A673 (cell line): Measurements from ENCODE around the gene ABCB1.

ENCODE experiments used
- CTCF ChIP-seq: fragments of 300-800, 200-600 bp; sonication (generic); conservative IDR thresholded peaks from 2 replicates; pipeline ENCODE4 v1.5.1; 2017; ENCODE audit warnings: low read depth, mild to moderate bottlenecking, antibody characterized with exemption, low read length, moderate library complexity, mixed read lengths
- EZH2 ChIP-seq: fragments of 200-600 bp; sonication (generic); IDR thresholded peaks from 2 replicates; pipeline ENCODE4 v1.6.1; 2017; ENCODE audit warnings: borderline replicate concordance, low read depth, mild to moderate bottlenecking, mixed read lengths, antibody characterized with exemption, low read length; ENCODE audit not compliant: poor library complexity, severe bottlenecking

- no peak for TF ChIP-seq CTCF
- no peak for TF ChIP-seq EZH2
Observed at GRCh38 chr7:87627634-87627994, 26.9 kb upstream of the ABCB1 start.
